ENCODE measurements around the gene PLK3. TPM values are rescaled to one million over a fixed set of nuclear protein-coding genes. Genes with fewer than 3 reads are reported as not detected.
A peak's percentile ranks its signal among the peaks of the same experiment; 100 is the strongest.

PLK3 gene
- polyA plus RNA-seq, 2 of the 4 experiments (the other 2 are of a cell fraction), result 11.2 to 12.6 TPM

GRCh38 chr1:44786841-44787426, 13.2 kb upstream of the PLK3 start:
- H3K4me2 ChIP-seq, result peak overlapping the region; percentile 97
- DNase-seq (ENCODE audit: low read depth in 1 of 2, low spot score in 1 of 2), result no peak
- TF ChIP-seq ZNF302 (CRISPR knock-in tag; IDR thresholded peaks at IDR 0.05), result no peak
- TF ChIP-seq TFCP2L1 (CRISPR knock-in tag; IDR thresholded peaks at IDR 0.05), result no peak
- no peak for TF ChIP-seq NPAS2 (CRISPR knock-in tag; IDR thresholded peaks at IDR 0.05; ENCODE audit: borderline replicate concordance)
- no peak for TF ChIP-seq ZSCAN20 (CRISPR knock-in tag; IDR thresholded peaks at IDR 0.05)
- TF ChIP-seq ZFP36 (IDR thresholded peaks at IDR 0.05; ENCODE audit: borderline replicate concordance, partially characterized antibody), result no peak
- no peak for TF ChIP-seq CBX2 (IDR thresholded peaks at IDR 0.05; ENCODE audit: borderline replicate concordance, low read depth)
- ATAC-seq, result no peak
- ChIA-PET POLR2A (interaction anchor here (0.6 to 1.6 kb wide), 3 partner anchors 11 to 753 kb away, joined by 3 to 11 read pairs (median 7); partner anchors contain the start of genes PLK3 and RPS8), CTCF (interaction anchor here (0.7 to 7.1 kb wide), 16 partner anchors 9 to 712 kb away, joined by 3 to 44 read pairs (median 5); partner anchors contain the start of genes KIF2C, PLK3, RNU5D-1 and RPS8)
- 85% methylated on average over 7 of the region's 9 CpGs for WGBS (ENCODE audit: missing lambda C conversion rate)
- H3K4me3 ChIP-seq, result peak overlapping the region; percentile 49; the same call in 2 of the 3 replicates
- peak overlapping the region; percentile 89 to 93 for H3K27ac ChIP-seq
- no peak for FAIRE-seq
- no peaks in the 10 kb centered on the region for H3K9me3 ChIP-seq
- peaks cover 6% of the 10 kb centered on the region for H3K4me1 ChIP-seq

GRCh38 chr1:44787506-44787905, 12.7 kb upstream of the PLK3 start:
- FAIRE-seq, result no peak
- WGBS (ENCODE audit: missing lambda C conversion rate), result 98% methylated on average over 8 of the region's 10 CpGs

GRCh38 chr1:44788120-44788860, 11.9 kb upstream of the PLK3 start, which contains the start of gene BEST4:
TSS of gene BEST4 (minus strand) at chr1:44788170. CDS start at chr1:44787705, 465 bp downstream.
- DNase-seq (ENCODE audit: low read depth in 1 of 2, low spot score in 1 of 2) (no peak), FAIRE-seq (no peak), ATAC-seq (no peak)
- Histone ChIP-seq H3K4me2 (no peak within 1 kb of the TSS; the same call in 2 of the 3 replicates), H3K4me3 (no peak within 1 kb of the TSS), H3K9me3 (no peaks in the 10 kb centered on the region), H3K4me1 (peaks cover 6% of the 10 kb centered on the region), H3K27ac (peak within 1 kb of the TSS in 1 of 2 experiments; percentile 89; a peak in 2 of 6 replicates)
- CTCF ChIA-PET, result interaction anchor here (0.5 to 7.1 kb wide), 6 partner anchors 9 to 69 kb away, joined by 3 to 44 read pairs (median 12); partner anchors contain the start of genes PLK3 and RNU5D-1
- POLR2A ChIA-PET, result interaction anchor here (1.3 to 3.2 kb wide), 3 partner anchors 11 to 13 kb away, joined by 6 to 21 read pairs (median 7); partner anchors contain the start of genes PLK3 and RPS8
- TF ChIP-seq CEBPB (IDR thresholded peaks at IDR 0.05) (no peak), MYC (IDR thresholded peaks at IDR 0.05; ENCODE audit: borderline replicate concordance, low read length) (no peak), NR3C1 (IDR thresholded peaks at IDR 0.05) (no peak), FOSB (CRISPR knock-in tag; IDR thresholded peaks at IDR 0.05) (no peak), NFE2L2 (conservative IDR thresholded peaks at IDR 0.05; ENCODE audit: low read length) (no peak), ESRRA (IDR thresholded peaks at IDR 0.05; ENCODE audit: borderline replicate concordance, low read length) (no peak), NPAS2 (CRISPR knock-in tag; IDR thresholded peaks at IDR 0.05; ENCODE audit: borderline replicate concordance) (no peak), HOXB13 (CRISPR knock-in tag; IDR thresholded peaks at IDR 0.05; ENCODE audit: low read depth) (no peak), PBX3 (IDR thresholded peaks at IDR 0.05) (no peak), HES2 (IDR thresholded peaks at IDR 0.05) (no peak), BCL3 (IDR thresholded peaks at IDR 0.05) (no peak), HMGXB4 (CRISPR knock-in tag; IDR thresholded peaks at IDR 0.05; ENCODE audit: borderline replicate concordance) (no peak)
- 88% methylated on average over 7 of the region's 9 CpGs for WGBS (ENCODE audit: missing lambda C conversion rate)

More at GRCh38 chr1:44787506-44787905, 12.7 kb upstream of the PLK3 start:
- Histone ChIP-seq H3K4me3 (no peak overlapping the region), H3K4me2 (no peak overlapping the region), H3K27ac (no peak overlapping the region), H3K9me3 (no peaks in the 10 kb centered on the region), H3K4me1 (peaks cover 6% of the 10 kb centered on the region)
- DNase-seq (ENCODE audit: low read depth in 1 of 2, low spot score in 1 of 2) (no peak), ATAC-seq (no peak)
- ChIA-PET CTCF (interaction anchor here (0.7 to 7.1 kb wide), 10 partner anchors 9 to 516 kb away, joined by 3 to 44 read pairs (median 8); partner anchors contain the start of genes PLK3, RNU5D-1 and RPS8), POLR2A (interaction anchor here (0.5 to 1.4 kb wide), 3 partner anchors 12 to 75 kb away, joined by 6 to 8 read pairs (median 7); partner anchors contain the start of genes PLK3 and RPS8)
- TF ChIP-seq TP53 (CRISPR knock-in tag; IDR thresholded peaks at IDR 0.05) (no peak), ZNF302 (CRISPR knock-in tag; IDR thresholded peaks at IDR 0.05) (no peak), EHMT2 (IDR thresholded peaks at IDR 0.05; ENCODE audit: low read depth) (no peak), MAZ (IDR thresholded peaks at IDR 0.05; ENCODE audit: borderline replicate concordance, low read depth, low read length) (no peak), NPAS2 (CRISPR knock-in tag; IDR thresholded peaks at IDR 0.05; ENCODE audit: borderline replicate concordance) (no peak), CBX8 (IDR thresholded peaks at IDR 0.05) (no peak), RARB (CRISPR knock-in tag; IDR thresholded peaks at IDR 0.05) (no peak), RNF2 (IDR thresholded peaks at IDR 0.05; ENCODE audit: borderline replicate concordance, low read depth) (no peak), JUNB (IDR thresholded peaks at IDR 0.05) (no peak), HES2 (IDR thresholded peaks at IDR 0.05) (no peak), ATOH8 (CRISPR knock-in tag; IDR thresholded peaks at IDR 0.05; ENCODE audit: low read depth) (no peak), NR3C1 (IDR thresholded peaks at IDR 0.05) (no peak), FOSB (CRISPR knock-in tag; IDR thresholded peaks at IDR 0.05) (no peak), ZSCAN20 (CRISPR knock-in tag; IDR thresholded peaks at IDR 0.05) (no peak), MYC (IDR thresholded peaks at IDR 0.05; ENCODE audit: borderline replicate concordance, low read length) (no peak), ZC3H11A (IDR thresholded peaks at IDR 0.05) (no peak)
